K562 (cell line): Measurements from ENCODE around the gene RBM12. TPM values are rescaled to one million over a fixed set of nuclear protein-coding genes. Genes with fewer than 3 reads are reported as not detected.
A peak's percentile ranks its signal among the peaks of the same experiment; 100 is the strongest.

Experiments
- ATAC-seq: fragments of 200-7000 bp; cut with Tn5 transposase; 3 replicates; pipeline ENCODE4 v1.9.1; 2020; ENCODE audit warnings: moderate library complexity
- Bru-seq: library from RNA; stranded (reverse); fragments of 400-500 nt; gene quantifications from one replicate; lab custom pipeline; 2021; lab: Mats Ljungman, UMichigan
- BruChase-seq, 2 experiments: library from RNA; stranded (reverse); fragments of 400-500 nt; gene quantifications; one replicate each; lab custom pipeline; 2021; lab: Mats Ljungman, UMichigan
- BruUV-seq: library from RNA; stranded (reverse); fragments of 400-500 nt; replicated peaks from 2 replicates; lab custom pipeline; 2021; lab: Mats Ljungman, UMichigan
- CTCF ChIA-PET: fragments of 300-600 bp; formaldehyde crosslinking; extraction: SDS; loops from one replicate; lab custom pipeline; 2021; ENCODE audit warnings: low intra/inter-chr PET ratio; lab: Yijun Ruan, JAX
- POLR2A ChIA-PET: fragments of 300-600, 350-650 bp; sonication (Branson Sonifier 250); formaldehyde crosslinking; extraction: SDS; loops from one replicate; lab custom pipeline; 2021; ENCODE audit warnings: antibody characterized with exemption, inconsistent platforms; lab: Yijun Ruan, JAX
- DNase-seq, 4 experiments: peaks; one replicate each; pipeline versions ENCODE4 v3.0.0 to v3.0.0-alpha.2; 2011 to 2018; ENCODE audit warnings: low spot score in 3 of 4, mixed read lengths in 3 of 4; ENCODE audit errors: extremely low read depth in 1 of 4
- FAIRE-seq: peaks from 2 replicates; lab custom pipeline; 2011; peaks lifted over from hg19 to GRCh38; lab: Jason Lieb, UNC
- H2AFZ ChIP-seq: 2 replicates; pipeline ENCODE4 v1.6.0; 2011; ENCODE audit warnings: low read depth, low read length, control low read depth, inconsistent platforms
- H3K27ac ChIP-seq: fragments of 200-600 bp; 3 replicates; pipeline ENCODE4 v1.8.0; 2011; ENCODE audit warnings: low read depth, mild to moderate bottlenecking, control low read depth, inconsistent platforms, low read length, moderate library complexity, mixed read lengths; ENCODE audit errors: extremely low read depth
- H3K27me3 ChIP-seq, 2 experiments: fragments of 300-600 bp in 1 of 2; 2 replicates in 1 of 2; 3 replicates in 1 of 2; pipeline versions ENCODE4 v1.6.0 to v1.8.0; 2011; ENCODE audit warnings: inconsistent platforms in 2 of 2, low read length in 2 of 2, mild to moderate bottlenecking in 1 of 2, mixed read lengths in 1 of 2, moderate library complexity in 1 of 2; ENCODE audit not compliant: control insufficient read depth in 2 of 2, insufficient read depth in 2 of 2
- H3K36me3 ChIP-seq: fragments of 300-600 bp; 3 replicates; pipeline ENCODE4 v1.8.0; 2011; ENCODE audit warnings: mild to moderate bottlenecking, low read length, inconsistent platforms; ENCODE audit not compliant: control insufficient read depth, insufficient read depth
- H3K4me1 ChIP-seq, 2 experiments: fragments of 200-600 bp in 1 of 2; replicated peaks in 1 of 2; 2 replicates in 1 of 2; 3 replicates in 1 of 2; pipeline versions ENCODE4 v1.5.1 to v1.8.0; 2011; ENCODE audit warnings: inconsistent platforms in 2 of 2, low read length in 2 of 2, mild to moderate bottlenecking in 1 of 2, mixed read lengths in 1 of 2, moderate library complexity in 1 of 2; ENCODE audit not compliant: control insufficient read depth in 2 of 2, insufficient read depth in 2 of 2
- H3K4me2 ChIP-seq: 2 replicates; pipeline ENCODE4 v1.6.1; 2011; ENCODE audit warnings: low read length, control low read depth, inconsistent platforms, mixed read lengths; ENCODE audit not compliant: insufficient read depth
- H3K4me3 ChIP-seq: fragments of 200-600 bp; sonication (generic), shearing (Covaris generic); 2 replicates; pipeline ENCODE4 v1.5.1; 2016; ENCODE audit warnings: control low read depth, inconsistent platforms
- H3K79me2 ChIP-seq: fragments of 200-600 bp; 3 replicates; pipeline ENCODE4 v1.8.0; 2011; ENCODE audit warnings: low read length, inconsistent platforms; ENCODE audit not compliant: control insufficient read depth, insufficient read depth
- H3K9ac ChIP-seq, 2 experiments: 2 replicates each; pipeline versions ENCODE4 v1.6.0 to v1.6.1; 2011; ENCODE audit warnings: low read depth in 2 of 2, low read length in 2 of 2, control low read depth in 1 of 2, inconsistent platforms in 1 of 2, mild to moderate bottlenecking in 1 of 2, mixed read lengths in 1 of 2; ENCODE audit not compliant: insufficient read depth in 1 of 2
- H3K9me1 ChIP-seq: one replicate; pipeline ENCODE4 v1.6.0; 2011; ENCODE audit warnings: inconsistent platforms, mild to moderate bottlenecking, low read length, moderate library complexity; ENCODE audit not compliant: control insufficient read depth, insufficient read depth
- H3K9me3 ChIP-seq: replicated peaks from 2 replicates; pipeline ENCODE4 v1.5.1; 2011; ENCODE audit warnings: low read depth, low read length, inconsistent platforms; ENCODE audit not compliant: control insufficient read depth, insufficient read depth
- H4K20me1 ChIP-seq: replicated peaks from 2 replicates; pipeline ENCODE4 v1.6.1; 2011; ENCODE audit warnings: low read length, inconsistent platforms, mixed read lengths; ENCODE audit not compliant: control insufficient read depth, insufficient read depth
- CHCHD3 ChIP-seq: fragments of 250-450 bp; sonication (Bioruptor Pico); IDR thresholded peaks from 2 replicates; pipeline ENCODE4 v2.1.2; 2022; ENCODE audit warnings: mild to moderate bottlenecking
- GABPB2 ChIP-seq: fragments of 250-450 bp; sonication (Bioruptor Pico); conservative IDR thresholded peaks from 2 replicates; pipeline ENCODE4 v1.5.1; 2021; ENCODE audit warnings: mild to moderate bottlenecking
- JUND ChIP-seq, 2 experiments: IDR thresholded peaks; 2 replicates in 1 of 2; 3 replicates in 1 of 2; pipeline ENCODE4 v1.6.1; 2011; ENCODE audit warnings: borderline replicate concordance in 2 of 2, low read depth in 2 of 2, low read length in 2 of 2, improper control_type of control experiment in 1 of 2, missing biosample characterization in 1 of 2, missing genetic modification characterization in 1 of 2, missing genetic modification reagents in 1 of 2
- KAT2B ChIP-seq: IDR thresholded peaks from one replicate; pipeline ENCODE4 v1.6.1; 2012; ENCODE audit warnings: low read depth, mild to moderate bottlenecking, control low read depth, inconsistent platforms, low read length, moderate library complexity
- RBM22 ChIP-seq: fragments of 200-400 bp; formaldehyde crosslinking; IDR thresholded peaks from 2 replicates; pipeline ENCODE4 v1.6.1; 2018; ENCODE audit warnings: low read length, low read depth; ENCODE audit not compliant: poor library complexity, severe bottlenecking
- WGBS: fragments of 100-300 bp; shearing (Covaris generic); methylation state at CpG from one replicate; pipeline ENCODE4 v1.1.6; 2016; ENCODE audit warnings: low coverage, mixed read lengths; ENCODE audit not compliant: insufficient coverage; ENCODE audit errors: missing lambda C conversion rate; 5-methylcytosine and 5-hydroxymethylcytosine counted together
- in situ Hi-C: fragments of 300-500 bp; cut with MboI; formaldehyde crosslinking; loops from 4 replicates; pipeline ENCODE4 v1.15.0; 2018; ENCODE audit warnings: inconsistent platforms, mixed read lengths
- intact Hi-C: fragments of 100-400 bp; cut with micrococcal nuclease; formaldehyde crosslinking; loops from 2 replicates; pipeline ENCODE4 v1.14.2; 2022
- long read RNA-seq, 3 experiments: library from polyadenylated mRNA in 2 of 3; library from RNA in 1 of 3; unstranded in 2 of 3; stranded (forward) in 1 of 3; transcript quantifications; one replicate each; pipeline ENCODE4 v2.0.0, GENCODE V29; 2019 to 2022
- polyA minus RNA-seq, 3 experiments: library from RNA; depleted of rRNA, polyadenylated mRNA; stranded (reverse); fragments of >200 nt; gene quantifications; 2 replicates each; pipeline ENCODE4 v1.2.3, GENCODE V29; 2011
- polyA plus RNA-seq, 8 experiments: library from polyadenylated mRNA; depleted of rRNA in 4 of 8; stranded (reverse) in 5 of 8; unstranded in 3 of 8; fragments of >200 nt; fragmentation: Nextera tagmentation in 2 of 8; fragmentation: Illumina TruSeq in 1 of 8; extraction: Ambion mirVana in 2 of 8; extraction: Trizol in 1 of 8; gene quantifications; 2 replicates each; pipeline versions ENCODE4 v1.2.1 to v1.2.3, GENCODE V29; 2011 to 2014; ENCODE audit warnings: inconsistent platforms in 1 of 8, missing spikeins in 1 of 8
- total RNA-seq, 7 experiments: library from RNA; depleted of rRNA in 6 of 7; stranded (reverse); fragments of >200 nt in 6 of 7; fragmentation: Illumina TruSeq in 2 of 7; extraction: Trizol in 2 of 7; gene quantifications; 2 replicates each; pipeline versions ENCODE4 v1.2.1 to v1.2.3, GENCODE V29; 2011 to 2021; ENCODE audit warnings: low replicate concordance in 1 of 7
- TF ChIP-seq, protein P1 (sequence below): sonication (generic); formaldehyde crosslinking; IDR thresholded peaks from 2 replicates; pipeline ENCODE4 v1.8.0; 2022; ENCODE audit warnings: mild to moderate bottlenecking, missing genetic modification reagents

RBM12 gene, protein sequence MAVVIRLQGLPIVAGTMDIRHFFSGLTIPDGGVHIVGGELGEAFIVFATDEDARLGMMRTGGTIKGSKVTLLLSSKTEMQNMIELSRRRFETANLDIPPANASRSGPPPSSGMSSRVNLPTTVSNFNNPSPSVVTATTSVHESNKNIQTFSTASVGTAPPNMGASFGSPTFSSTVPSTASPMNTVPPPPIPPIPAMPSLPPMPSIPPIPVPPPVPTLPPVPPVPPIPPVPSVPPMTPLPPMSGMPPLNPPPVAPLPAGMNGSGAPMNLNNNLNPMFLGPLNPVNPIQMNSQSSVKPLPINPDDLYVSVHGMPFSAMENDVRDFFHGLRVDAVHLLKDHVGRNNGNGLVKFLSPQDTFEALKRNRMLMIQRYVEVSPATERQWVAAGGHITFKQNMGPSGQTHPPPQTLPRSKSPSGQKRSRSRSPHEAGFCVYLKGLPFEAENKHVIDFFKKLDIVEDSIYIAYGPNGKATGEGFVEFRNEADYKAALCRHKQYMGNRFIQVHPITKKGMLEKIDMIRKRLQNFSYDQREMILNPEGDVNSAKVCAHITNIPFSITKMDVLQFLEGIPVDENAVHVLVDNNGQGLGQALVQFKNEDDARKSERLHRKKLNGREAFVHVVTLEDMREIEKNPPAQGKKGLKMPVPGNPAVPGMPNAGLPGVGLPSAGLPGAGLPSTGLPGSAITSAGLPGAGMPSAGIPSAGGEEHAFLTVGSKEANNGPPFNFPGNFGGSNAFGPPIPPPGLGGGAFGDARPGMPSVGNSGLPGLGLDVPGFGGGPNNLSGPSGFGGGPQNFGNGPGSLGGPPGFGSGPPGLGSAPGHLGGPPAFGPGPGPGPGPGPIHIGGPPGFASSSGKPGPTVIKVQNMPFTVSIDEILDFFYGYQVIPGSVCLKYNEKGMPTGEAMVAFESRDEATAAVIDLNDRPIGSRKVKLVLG
- total RNA-seq (2011; cell fraction: chromatin; rRNA removed; ENCODE audit: low replicate concordance), result 81.9 and 147 TPM in 2 replicates
- 22.5 and 28.8 TPM in 2 replicates for total RNA-seq (2011; cell fraction: nucleolus; rRNA removed)
- 55.1 and 69.2 TPM in 2 replicates for total RNA-seq (2011; cell fraction: nucleoplasm; rRNA removed)
- 33.9 and 40.8 TPM in 2 replicates for total RNA-seq (2014; rRNA removed)
- total RNA-seq (2014; rRNA removed; fragmentation: Illumina TruSeq; extraction: Trizol), result 73.3 and 78.7 TPM in 2 replicates
- total RNA-seq (2015; rRNA removed; fragmentation: Illumina TruSeq; extraction: Trizol), result 76.5 and 76.8 TPM in 2 replicates
- total RNA-seq (2021), result 120 TPM in 2 replicates
- 123 and 144 TPM in 2 replicates for polyA plus RNA-seq (2011; rRNA removed)
- polyA plus RNA-seq (2011; cell fraction: cytosol; rRNA removed), result 165 and 176 TPM in 2 replicates
- 127 and 133 TPM in 2 replicates for polyA plus RNA-seq (2011; cell fraction: nucleus; rRNA removed)
- polyA plus RNA-seq (2012), result 53.2 and 59.8 TPM in 2 replicates
- 133 and 162 TPM in 2 replicates for polyA plus RNA-seq (2014; fragmentation: Illumina TruSeq; extraction: Trizol)
- 1 to 10 TPM; 5.0 to 10.0 TPM for polyA plus RNA-seq (2014; fragmentation: Nextera tagmentation; extraction: Ambion mirVana)
- polyA plus RNA-seq (2014; rRNA removed), result 49.1 and 57.9 TPM in 2 replicates
- polyA minus RNA-seq (2011; rRNA and poly(A)+ RNA removed), result 309 and 312 TPM in 2 replicates
- polyA minus RNA-seq (2011; cell fraction: cytosol; rRNA and poly(A)+ RNA removed), result 61.7 and 71.5 TPM in 2 replicates
- 23.6 and 40.4 TPM in 2 replicates for polyA minus RNA-seq (2011; cell fraction: nucleus; rRNA and poly(A)+ RNA removed)
- Bru-seq, nascent RNA, result percentile 94 among the genes with signal in this experiment
- BruChase-seq, experiment 1, labeled RNA remaining after a 2-hour chase, result percentile 98 among the genes with signal in this experiment
- BruChase-seq, experiment 2, labeled RNA remaining after a 6-hour chase, result percentile 99 among the genes with signal in this experiment
- long read RNA-seq, experiment 1, full-length matches to known transcripts, result 77 of 192 reads
- long read RNA-seq, experiment 1, partial matches to known transcripts, result 5 of 192 reads
- long read RNA-seq, experiment 1, other reads (novel, unspliced or antisense), result 110 of 192 reads
- long read RNA-seq, experiment 2, full-length matches to known transcripts, result 39 of 107 reads
- long read RNA-seq, experiment 2, partial matches to known transcripts, result 5 of 107 reads
- long read RNA-seq, experiment 2, other reads (novel, unspliced or antisense), result 63 of 107 reads
- long read RNA-seq, experiment 3, full-length matches to known transcripts, result 16 of 22 reads
- long read RNA-seq, experiment 3, partial matches to known transcripts, result 0 of 22 reads
- long read RNA-seq, experiment 3, other reads (novel, unspliced or antisense), result 6 of 22 reads

DNA sequence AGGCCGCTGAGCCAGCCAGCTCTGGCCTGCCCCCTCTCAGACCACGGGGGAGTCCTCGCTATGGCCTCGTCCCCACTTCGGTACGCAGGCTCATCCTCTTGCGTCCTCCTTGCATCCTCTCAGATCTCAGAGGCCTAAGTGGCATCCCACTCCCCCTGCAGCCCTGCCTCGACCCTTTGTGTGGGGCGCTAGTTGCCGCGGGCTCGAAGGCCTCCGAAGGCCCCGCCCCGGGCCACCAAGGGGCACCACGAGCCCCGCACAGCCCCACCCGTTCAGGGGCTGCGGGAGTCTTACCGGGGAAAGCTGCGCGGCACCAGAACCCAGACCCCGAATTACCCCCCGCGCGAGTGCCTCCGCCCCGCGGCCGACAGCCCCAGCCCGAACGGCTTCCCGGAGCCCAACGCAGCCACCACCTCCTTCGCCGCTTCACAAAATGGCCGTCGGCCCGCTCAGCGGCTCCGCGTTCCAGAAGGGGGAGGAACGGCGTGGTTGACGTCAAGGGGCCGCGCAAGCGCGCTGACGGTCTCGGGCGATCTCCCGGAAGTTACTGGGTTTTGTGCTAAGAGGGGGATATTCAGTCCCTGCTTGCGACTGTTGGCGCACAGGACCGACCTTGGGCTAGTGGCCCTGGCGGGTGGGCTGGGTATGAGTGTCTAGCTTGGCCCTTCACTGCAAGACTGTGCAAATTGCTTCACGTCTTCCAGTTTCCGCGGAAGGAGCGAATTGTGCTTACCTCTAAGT lies at the start of gene RBM12, which contains the start of gene CPNE1:
Gene RBM12 (minus strand): TSS at position 435 of the 741 bp plus-strand sequence. CDS start 9,578 bp downstream, outside the sequence.
Gene CPNE1 (minus strand): TSS at position 435 of the 741 bp plus-strand sequence. CDS start 31,977 bp downstream, outside the sequence.
- peak; percentile 93 for FAIRE-seq
- H3K79me2 ChIP-seq, result peaks cover 55% of the 10 kb centered on the region
- intact Hi-C loops (loop anchor here (5.0 kb wide), 1 partner anchor 47 kb away; the partner anchor contains the start of gene SPAG4), in situ Hi-C loops (no loop called here)
- POLR2A ChIA-PET, result interaction anchor here (0.5 to 2.9 kb wide), 13 partner anchors 10 to 150 kb away, joined by 3 to 26 read pairs (median 4); partner anchors contain the start of genes ERGIC3, PHF20 and SPAG4
- no TSS peak for BruUV-seq
- peak; percentile 89 for ATAC-seq
- no peaks in the 10 kb centered on the region for H3K27me3 ChIP-seq
- H3K9me1 ChIP-seq, result no peaks in the 10 kb centered on the region
- H4K20me1 ChIP-seq, result peaks cover 41% of the 10 kb centered on the region
- peak within 1 kb of the TSS; percentile 96 for H2AFZ ChIP-seq
- WGBS, result 2% methylated on average over 54 of the region's 61 CpGs
- H3K36me3 ChIP-seq, result peaks cover 17% of the 10 kb centered on the region; the same call in 2 of the 3 replicates
- peak; percentile 94 to 96 (median 96) for DNase-seq
- H3K9ac ChIP-seq, result peak within 1 kb of the TSS; percentile 92 to 100
- H3K9me3 ChIP-seq, result no peaks in the 10 kb centered on the region
- CTCF ChIA-PET, result no interaction called here
- peak within 1 kb of the TSS; percentile 57 for H3K4me3 ChIP-seq
- H3K27ac ChIP-seq, result peak within 1 kb of the TSS; percentile 98
- peak within 1 kb of the TSS; percentile 89 for H3K4me2 ChIP-seq
- peaks cover 17 to 24% of the 10 kb centered on the region in 2 experiments; a peak in 4 of 5 replicates for H3K4me1 ChIP-seq
- no peak for TF ChIP-seq CHCHD3
- peak; percentile 65 for TF ChIP-seq KAT2B
- TF ChIP-seq, protein P1, sequence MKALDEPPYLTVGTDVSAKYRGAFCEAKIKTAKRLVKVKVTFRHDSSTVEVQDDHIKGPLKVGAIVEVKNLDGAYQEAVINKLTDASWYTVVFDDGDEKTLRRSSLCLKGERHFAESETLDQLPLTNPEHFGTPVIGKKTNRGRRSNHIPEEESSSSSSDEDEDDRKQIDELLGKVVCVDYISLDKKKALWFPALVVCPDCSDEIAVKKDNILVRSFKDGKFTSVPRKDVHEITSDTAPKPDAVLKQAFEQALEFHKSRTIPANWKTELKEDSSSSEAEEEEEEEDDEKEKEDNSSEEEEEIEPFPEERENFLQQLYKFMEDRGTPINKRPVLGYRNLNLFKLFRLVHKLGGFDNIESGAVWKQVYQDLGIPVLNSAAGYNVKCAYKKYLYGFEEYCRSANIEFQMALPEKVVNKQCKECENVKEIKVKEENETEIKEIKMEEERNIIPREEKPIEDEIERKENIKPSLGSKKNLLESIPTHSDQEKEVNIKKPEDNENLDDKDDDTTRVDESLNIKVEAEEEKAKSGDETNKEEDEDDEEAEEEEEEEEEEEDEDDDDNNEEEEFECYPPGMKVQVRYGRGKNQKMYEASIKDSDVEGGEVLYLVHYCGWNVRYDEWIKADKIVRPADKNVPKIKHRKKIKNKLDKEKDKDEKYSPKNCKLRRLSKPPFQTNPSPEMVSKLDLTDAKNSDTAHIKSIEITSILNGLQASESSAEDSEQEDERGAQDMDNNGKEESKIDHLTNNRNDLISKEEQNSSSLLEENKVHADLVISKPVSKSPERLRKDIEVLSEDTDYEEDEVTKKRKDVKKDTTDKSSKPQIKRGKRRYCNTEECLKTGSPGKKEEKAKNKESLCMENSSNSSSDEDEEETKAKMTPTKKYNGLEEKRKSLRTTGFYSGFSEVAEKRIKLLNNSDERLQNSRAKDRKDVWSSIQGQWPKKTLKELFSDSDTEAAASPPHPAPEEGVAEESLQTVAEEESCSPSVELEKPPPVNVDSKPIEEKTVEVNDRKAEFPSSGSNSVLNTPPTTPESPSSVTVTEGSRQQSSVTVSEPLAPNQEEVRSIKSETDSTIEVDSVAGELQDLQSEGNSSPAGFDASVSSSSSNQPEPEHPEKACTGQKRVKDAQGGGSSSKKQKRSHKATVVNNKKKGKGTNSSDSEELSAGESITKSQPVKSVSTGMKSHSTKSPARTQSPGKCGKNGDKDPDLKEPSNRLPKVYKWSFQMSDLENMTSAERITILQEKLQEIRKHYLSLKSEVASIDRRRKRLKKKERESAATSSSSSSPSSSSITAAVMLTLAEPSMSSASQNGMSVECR, result peak; percentile 56
- TF ChIP-seq RBM22, result peak; percentile 85
- peak; percentile 60 for TF ChIP-seq JUND (IDR thresholded peaks at IDR 0.05; ENCODE audit: borderline replicate concordance, low read depth, low read length)
- TF ChIP-seq JUND (tag; IDR thresholded peaks at IDR 0.05; ENCODE audit: borderline replicate concordance, low read depth, low read length), result peak; percentile 36; the same call in 1 of the 3 replicates
- no peak for TF ChIP-seq GABPB2
